Measurements from ENCODE around the gene FAM240B. TPM values are rescaled to one million over a fixed set of nuclear protein-coding genes. Genes with fewer than 3 reads are reported as not detected.

The FAM240B gene
- not detected for total RNA-seq
- long read RNA-seq = 0 reads

DNA sequence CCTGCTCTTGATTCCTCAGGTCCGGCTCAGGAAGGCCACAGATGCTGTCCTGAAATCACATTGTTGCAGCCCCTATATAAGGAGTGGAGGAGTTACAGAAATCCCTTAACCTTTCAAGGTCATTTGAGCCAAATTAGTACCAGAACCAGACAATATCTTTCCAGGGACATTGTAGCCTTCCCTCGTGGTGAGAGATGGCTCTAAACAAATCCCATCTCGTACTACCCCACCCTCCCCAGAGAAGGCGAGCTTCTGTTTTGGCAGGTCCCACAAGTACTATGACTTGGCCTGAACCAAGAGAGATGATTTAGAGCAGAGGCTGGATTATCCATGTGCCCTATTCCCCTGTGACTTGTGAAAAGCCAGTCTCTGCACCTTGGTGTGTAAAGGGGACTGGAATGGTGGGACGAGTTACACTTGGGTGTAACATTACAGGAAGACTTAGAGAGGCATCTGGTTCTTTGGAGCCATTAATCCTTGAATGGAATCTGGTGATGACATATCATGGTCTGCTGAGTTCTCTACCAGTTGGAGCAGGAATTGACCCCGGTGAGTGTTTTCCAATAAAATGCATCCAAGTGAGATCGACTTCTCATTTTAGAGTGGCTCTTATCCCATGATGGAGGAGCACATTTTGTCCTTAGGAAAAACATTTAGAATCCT is at the start of gene FAM240B:
TSS of gene FAM240B (minus strand) at position 51 of the 663 bp plus-strand sequence. CDS start 16,134 bp downstream, outside the sequence.
- intact Hi-C loops (cut with DNase I) = no loop called here
- DNase-seq (no peak), ATAC-seq (no peak)
- H3K36me3 ChIP-seq = no peaks in the 10 kb centered on the region
- H3K27ac ChIP-seq = no peak within 1 kb of the TSS
- H3K9me3 ChIP-seq = no peaks in the 10 kb centered on the region
- H3K4me1 ChIP-seq = no peaks in the 10 kb centered on the region
- H3K27me3 ChIP-seq (ENCODE audit: low read depth) = no peaks in the 10 kb centered on the region
- TF ChIP-seq CTCF (IDR thresholded peaks at IDR 0.05) = no peak
- no peak within 1 kb of the TSS for H3K4me3 ChIP-seq

DNA sequence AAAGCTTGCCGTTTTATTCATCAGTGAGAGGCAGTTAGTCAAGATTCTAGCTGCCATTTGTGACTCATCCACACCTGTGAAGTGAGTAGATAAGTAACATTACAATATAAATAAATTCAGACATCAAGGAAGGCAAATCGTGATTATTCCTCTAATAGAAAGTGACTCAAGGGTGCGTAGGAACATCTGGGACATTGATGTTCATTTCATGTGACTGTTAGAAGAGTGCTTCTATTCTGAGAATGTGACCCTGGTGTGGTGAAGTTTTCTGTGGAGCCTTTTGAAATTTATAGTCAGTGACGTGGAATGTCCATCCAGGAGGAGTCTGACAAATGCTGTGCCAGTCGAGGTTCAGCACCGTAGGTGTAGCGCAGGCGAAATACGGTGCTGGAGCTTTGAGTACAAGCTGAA is 48.4 kb upstream of the FAM240B start:
- intact Hi-C loops (cut with DNase I) = no loop called here
- TF ChIP-seq CTCF (IDR thresholded peaks at IDR 0.05) = no peak

DNA sequence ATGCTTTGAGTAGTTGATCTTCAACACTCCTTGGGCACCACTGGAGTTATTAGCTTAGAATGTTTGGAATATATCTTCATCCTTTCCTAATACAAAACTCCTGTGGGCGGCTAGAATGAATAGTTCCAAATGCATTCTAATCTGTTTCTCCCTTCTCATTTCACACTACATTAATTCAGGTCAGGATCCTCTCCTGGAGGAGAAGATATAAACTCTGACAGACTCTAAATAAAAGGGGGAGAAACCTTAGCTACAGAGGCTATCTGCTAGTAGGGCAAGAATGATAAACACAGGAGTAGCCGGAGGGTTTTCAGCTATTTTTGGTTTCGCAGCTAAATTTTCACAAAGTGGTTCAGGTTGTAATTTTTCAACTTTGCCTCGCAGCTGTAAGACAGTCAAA is 45.2 kb upstream of the FAM240B start:
- Histone ChIP-seq H3K4me1 (no peaks in the 10 kb centered on the region), H3K9me3 (no peaks in the 10 kb centered on the region), H3K36me3 (no peaks in the 10 kb centered on the region), H3K27me3 (ENCODE audit: low read depth) (no peaks in the 10 kb centered on the region), H3K27ac (no peak overlapping the region), H3K4me3 (no peak overlapping the region)
- TF ChIP-seq CTCF (IDR thresholded peaks at IDR 0.05) = no peak
- no peak for DNase-seq
- intact Hi-C loops (cut with DNase I) = no loop called here
- no peak for ATAC-seq

More for the DNA sequence above, 48.4 kb upstream of the FAM240B start:
- ATAC-seq = no peak
- no peak overlapping the region for H3K4me3 ChIP-seq
- H3K9me3 ChIP-seq = no peaks in the 10 kb centered on the region
- DNase-seq = no peak
- no peaks in the 10 kb centered on the region for H3K36me3 ChIP-seq
- H3K4me1 ChIP-seq = no peaks in the 10 kb centered on the region
- H3K27ac ChIP-seq = no peak overlapping the region
- no peaks in the 10 kb centered on the region for H3K27me3 ChIP-seq (ENCODE audit: low read depth)

GRCh38 chr9:38761999-38762398 is 42.1 kb upstream of the FAM240B start:
- intact Hi-C loops (cut with DNase I) = no loop called here
- Histone ChIP-seq H3K4me1 (no peaks in the 10 kb centered on the region), H3K4me3 (no peak overlapping the region), H3K9me3 (no peaks in the 10 kb centered on the region), H3K27ac (no peak overlapping the region), H3K27me3 (ENCODE audit: low read depth) (no peaks in the 10 kb centered on the region), H3K36me3 (no peaks in the 10 kb centered on the region)
- DNase-seq (no peak), ATAC-seq (no peak)
- no peak for TF ChIP-seq CTCF (IDR thresholded peaks at IDR 0.05)

DNA sequence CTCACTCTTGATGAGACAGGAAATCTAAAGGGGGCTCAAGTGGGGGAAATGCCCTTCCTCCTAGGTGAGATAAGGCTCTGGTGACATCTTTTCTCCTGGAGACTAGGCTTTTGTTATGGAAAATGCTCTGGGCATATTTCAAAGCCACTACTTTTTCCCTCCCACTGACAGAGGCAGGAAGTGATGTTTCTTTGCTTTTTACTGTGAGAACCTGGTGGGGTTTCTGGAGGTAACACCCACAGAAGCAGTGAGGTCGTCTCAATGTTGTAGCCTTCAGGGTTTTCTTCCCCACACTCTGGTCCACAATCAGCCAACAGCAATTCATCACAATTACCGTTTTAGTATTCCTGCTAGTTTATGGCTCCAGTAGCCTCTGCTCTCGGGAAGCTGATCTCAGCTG is 41.4 kb upstream of the FAM240B start:
- DNase-seq = no peak
- intact Hi-C loops (cut with DNase I) = no loop called here
- H3K9me3 ChIP-seq = no peaks in the 10 kb centered on the region
- ATAC-seq = no peak
- no peaks in the 10 kb centered on the region for H3K27me3 ChIP-seq (ENCODE audit: low read depth)
- H3K27ac ChIP-seq = no peak overlapping the region
- no peaks in the 10 kb centered on the region for H3K4me1 ChIP-seq
- no peaks in the 10 kb centered on the region for H3K36me3 ChIP-seq
- TF ChIP-seq CTCF (IDR thresholded peaks at IDR 0.05) = no peak
- no peak overlapping the region for H3K4me3 ChIP-seq

Measured in lower lobe of right lung (tissue), 2 donors.